ENCODE results near the gene TEX2.

The TEX2 gene

GRCh38 chr17:64269687-64270649, 6.9 kb upstream of the TEX2 start:
- no peak for DNase-seq (ENCODE audit: low spot score)

DNA sequence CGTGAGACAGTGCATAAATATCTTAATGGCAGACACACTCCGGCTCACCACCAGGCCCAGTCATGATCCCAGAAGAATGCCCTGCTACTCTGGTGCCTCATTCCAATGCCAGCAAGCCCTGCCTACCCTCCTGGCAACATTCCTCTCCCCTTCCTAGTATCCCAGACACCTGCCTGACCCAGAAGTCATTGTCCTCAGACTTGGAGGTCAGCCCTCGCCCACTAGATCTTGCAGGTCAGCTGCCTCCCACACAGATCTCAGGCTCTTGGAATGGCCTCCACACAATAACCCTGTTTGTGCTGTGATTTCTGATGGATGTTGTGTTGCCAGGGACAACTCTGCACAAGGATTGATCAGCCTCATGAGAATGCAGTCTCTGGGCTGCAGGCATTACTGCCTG, 1.8 kb upstream of the TEX2 start:
- no peak for DNase-seq (ENCODE audit: low spot score)

- DNase-seq (ENCODE audit: low spot score), result peak; percentile 54
Measured at GRCh38 chr17:64262198-64262999, 661 bp downstream of the TEX2 start.

GRCh38 chr17:64261417-64262145, 1.5 kb downstream of the TEX2 start:
- DNase-seq (ENCODE audit: low spot score), result no peak

- DNase-seq (ENCODE audit: low spot score), result no peak
Measured at GRCh38 chr17:64260886-64261285, 2.2 kb downstream of the TEX2 start.

- no peak for DNase-seq (ENCODE audit: low spot score)
Measured at GRCh38 chr17:64259922-64260321, 3.1 kb downstream of the TEX2 start.

DNA sequence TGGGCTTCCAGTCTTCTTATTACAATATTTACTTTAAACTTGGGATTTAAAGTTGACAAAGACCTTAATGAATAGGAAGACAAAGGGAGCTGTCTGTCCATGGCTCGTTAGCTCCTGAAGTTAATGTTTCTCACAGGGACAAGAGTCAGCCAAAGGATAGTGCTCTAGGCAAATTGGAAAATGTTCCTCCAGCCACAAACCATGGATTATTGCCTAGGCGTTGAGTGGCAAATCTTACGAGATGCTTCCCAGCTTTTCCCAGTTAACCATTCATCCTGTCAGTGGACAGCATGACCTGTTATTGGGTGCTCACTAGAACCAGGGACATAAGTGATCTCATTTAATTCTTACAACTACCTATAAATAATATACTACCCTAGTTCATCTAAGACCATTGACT, 3.6 kb downstream of the TEX2 start:
- DNase-seq (ENCODE audit: low spot score), result no peak

GRCh38 chr17:64256913-64257807, 5.9 kb downstream of the TEX2 start:
- DNase-seq (ENCODE audit: low spot score), result no peak

DNA sequence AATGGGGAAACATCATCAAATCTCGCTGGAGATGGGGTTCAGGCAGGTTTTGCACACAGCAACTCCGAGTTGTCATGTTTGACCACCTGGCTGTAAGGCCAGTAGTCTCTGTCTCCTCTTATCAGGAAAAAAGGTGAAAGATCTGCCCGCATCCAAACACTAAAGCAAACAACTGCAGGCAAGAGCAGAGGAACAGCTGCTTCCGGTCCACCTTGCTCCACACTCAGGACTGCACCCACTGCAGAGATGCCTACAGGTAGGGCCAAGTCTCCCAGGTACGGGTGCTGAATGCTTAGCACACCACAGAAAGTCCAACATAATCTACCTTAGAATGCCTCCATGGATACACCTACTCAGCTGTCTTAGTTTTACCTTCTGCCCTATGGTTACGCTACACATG, 7.3 kb downstream of the TEX2 start:
- no peak for DNase-seq (ENCODE audit: low spot score)

DNA sequence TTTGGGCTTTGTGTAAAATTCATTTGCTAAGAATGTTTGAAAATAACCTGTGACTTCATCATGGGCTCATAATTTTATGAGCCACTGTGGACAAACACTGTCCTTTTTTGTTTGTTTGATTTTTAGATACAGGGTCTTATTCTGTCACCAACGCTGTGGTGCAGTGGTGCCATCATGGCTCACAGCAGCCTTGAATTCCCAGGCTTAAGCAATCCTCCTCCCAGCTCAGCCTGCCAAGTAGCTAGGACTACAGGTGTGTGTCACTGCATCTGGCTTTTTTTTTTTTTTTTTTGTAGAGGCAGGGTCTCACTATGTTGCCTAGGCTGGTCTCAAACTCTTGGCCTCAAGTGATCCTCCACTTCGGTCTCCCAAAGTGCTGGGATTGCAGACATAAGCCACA, 8.3 kb downstream of the TEX2 start:
- no peak for DNase-seq (ENCODE audit: low spot score)

DNA sequence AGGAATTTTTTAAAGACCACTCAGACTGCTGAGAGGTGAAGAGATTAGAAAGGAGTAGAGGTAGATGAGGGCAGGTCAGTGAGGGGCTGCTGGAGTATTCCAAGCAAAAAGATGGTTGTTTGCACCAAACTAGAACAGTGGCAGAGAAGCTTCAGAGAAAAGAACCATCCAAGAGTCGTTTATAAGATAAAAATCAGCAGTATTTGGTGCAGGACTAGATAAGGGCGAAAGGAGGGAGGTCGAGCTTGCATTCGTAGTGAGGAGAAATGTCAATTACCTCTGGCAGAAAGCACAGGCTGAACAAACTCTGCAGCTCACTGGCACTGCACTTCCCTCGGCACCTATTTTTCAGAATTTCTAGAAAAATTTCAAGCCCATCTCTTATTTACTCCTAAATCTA, 9.6 kb downstream of the TEX2 start:
- no peak for DNase-seq (ENCODE audit: low spot score)

DNA sequence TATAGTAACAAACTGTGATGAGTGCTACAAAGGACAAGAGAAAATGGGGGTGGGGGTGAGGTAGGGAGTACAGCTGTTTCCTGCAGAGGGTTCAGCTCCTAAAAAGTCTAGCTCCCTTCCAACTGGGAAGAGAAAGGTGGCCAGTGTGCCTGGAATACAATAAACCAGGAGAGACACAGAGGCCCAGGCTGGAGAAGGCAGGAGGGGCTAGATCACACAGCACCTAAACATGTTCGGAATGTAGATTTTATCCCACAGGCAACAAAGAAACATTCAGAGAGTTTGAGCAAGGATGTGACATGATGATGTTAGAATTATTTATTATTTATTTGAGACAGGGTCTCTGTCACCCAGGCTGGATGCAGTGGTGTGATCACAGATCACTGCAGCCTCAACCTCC, 10.2 kb downstream of the TEX2 start:
- no peak for DNase-seq (ENCODE audit: low spot score)

DNA sequence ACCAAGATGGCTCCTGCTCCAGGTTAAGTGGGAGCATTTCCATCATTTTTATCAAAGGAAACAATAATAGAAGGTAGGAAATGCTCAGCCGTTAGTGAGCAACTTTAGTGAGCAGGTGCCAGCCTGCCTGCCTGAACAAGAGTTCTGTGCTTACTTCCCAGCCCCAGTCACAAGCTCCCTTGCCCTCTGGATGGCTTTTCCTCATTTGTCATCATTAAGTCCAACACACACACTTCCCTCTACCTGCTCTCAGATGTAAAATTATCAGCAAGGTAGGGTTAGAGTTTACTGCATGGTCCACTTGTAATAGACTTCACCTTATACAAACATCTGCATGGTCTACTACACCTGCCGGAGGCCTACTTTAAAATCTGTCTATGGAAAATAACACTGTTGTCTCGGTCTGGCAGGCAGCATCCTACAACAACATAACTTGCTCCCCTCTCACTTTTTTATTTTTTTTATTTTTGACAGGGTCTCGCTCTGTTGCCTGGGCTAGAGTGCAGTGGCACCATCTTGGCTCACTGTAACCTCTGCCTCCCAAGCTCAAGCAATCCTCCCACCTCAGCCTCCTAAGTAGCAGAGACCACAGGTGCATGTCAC, 12.7 kb downstream of the TEX2 start:
- DNase-seq (ENCODE audit: low spot score), result no peak

DNA sequence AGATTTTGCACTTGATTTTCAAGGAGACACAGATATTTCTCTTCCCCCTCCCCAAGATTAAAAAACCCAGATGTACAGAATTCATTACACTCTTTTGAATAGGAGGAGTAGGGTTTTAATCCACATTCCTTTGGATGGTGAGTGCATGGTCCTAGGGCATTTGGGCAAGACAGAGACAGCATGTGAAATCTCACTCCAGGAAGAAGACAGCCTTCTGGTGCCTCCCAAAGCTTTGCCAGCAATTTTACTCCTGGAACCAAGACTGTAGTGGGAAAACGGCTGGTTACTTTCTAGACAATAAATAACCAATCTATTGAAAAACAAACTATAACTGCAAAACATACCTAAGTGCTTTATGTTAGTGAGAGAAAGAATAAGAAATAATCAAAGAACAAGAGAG, 15.2 kb downstream of the TEX2 start:
- DNase-seq (ENCODE audit: low spot score), result no peak

- no peak for DNase-seq (ENCODE audit: low spot score)
Measured at GRCh38 chr17:64245218-64246145, 17.6 kb downstream of the TEX2 start.

DNA sequence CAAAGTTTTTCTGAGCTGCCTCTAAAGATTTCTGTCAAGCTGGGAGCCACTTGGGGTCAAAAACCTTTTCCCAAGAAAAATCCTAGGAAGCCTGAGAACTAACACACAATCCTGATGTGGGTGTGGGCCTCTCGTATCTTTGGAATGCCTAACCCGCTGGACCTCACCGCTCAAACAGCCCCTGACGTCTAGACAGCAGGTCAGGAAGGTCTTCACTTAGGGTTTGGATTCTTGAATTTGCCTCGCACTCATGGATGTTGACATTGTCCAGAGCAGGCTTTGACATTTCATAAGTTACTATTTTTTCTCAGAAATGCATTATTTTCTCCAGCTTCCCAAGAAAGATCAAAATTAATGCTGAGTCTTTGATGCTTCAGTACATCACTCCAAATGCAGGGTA, 18.9 kb downstream of the TEX2 start:
- DNase-seq (ENCODE audit: low spot score), result no peak

GRCh38 chr17:64243340-64243739, 19.7 kb downstream of the TEX2 start:
- DNase-seq (ENCODE audit: low spot score), result no peak

GRCh38 chr17:64242633-64243032, 20.4 kb downstream of the TEX2 start:
- no peak for DNase-seq (ENCODE audit: low spot score)

GRCh38 chr17:64240741-64241347, 22.2 kb downstream of the TEX2 start:
- no peak for DNase-seq (ENCODE audit: low spot score)
